Fibroblast of skin of left biceps (primary cell): Measurements from ENCODE around the gene MATCAP1.
A peak's percentile ranks its signal among the peaks of the same experiment; 100 is the strongest.

ENCODE experiments used
- DNase-seq, 2 experiments: peaks; one replicate each; pipeline ENCODE4 v3.0.0-alpha.2; 2013; ENCODE audit warnings: low read depth in 2 of 2

MATCAP1 gene

GRCh38 chr16:67156143-67156844 lies 27.5 kb downstream of the MATCAP1 start:
- no peak for DNase-seq

GRCh38 chr16:67155295-67156142 lies 28.2 kb downstream of the MATCAP1 start:
- DNase-seq = no peak

GRCh38 chr16:67154578-67155294 lies 29.0 kb downstream of the MATCAP1 start:
- no peak for DNase-seq

- no peak for DNase-seq
Measured at GRCh38 chr16:67151431-67152097, 32.2 kb downstream of the MATCAP1 start.

DNA sequence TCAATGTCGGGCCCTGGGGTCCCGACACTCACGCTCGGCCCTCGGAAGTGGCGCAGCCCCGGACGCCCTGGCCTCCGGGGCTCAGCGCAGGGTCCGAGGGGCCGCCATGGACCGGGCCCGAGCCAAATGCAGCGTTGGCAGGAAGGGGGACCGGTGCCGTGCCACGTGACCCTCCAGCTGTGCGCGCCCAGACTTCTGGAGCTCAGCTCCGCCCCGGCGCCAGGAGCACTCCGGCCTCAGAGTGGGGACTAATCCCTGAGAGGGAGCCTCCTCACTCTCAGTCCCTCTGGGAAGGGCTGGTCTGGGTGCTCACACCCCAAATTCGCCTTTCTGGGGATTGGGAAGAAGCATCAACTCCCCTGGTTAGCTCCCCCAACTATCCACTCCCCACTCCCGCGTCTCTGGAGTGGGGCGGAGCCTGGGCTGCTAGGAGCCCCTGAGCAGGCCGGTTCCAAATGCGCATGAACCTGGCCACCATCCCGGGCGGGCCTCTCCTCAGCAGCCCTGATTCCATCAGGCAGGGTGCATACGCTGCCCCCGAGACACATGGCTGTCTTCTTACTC lies 32.8 kb downstream of the MATCAP1 start, which contains the start of gene B3GNT9:
B3GNT9 (minus strand) TSS at position 166 of the 564 bp plus-strand sequence. CDS start 513 bp downstream, outside the sequence.
- peak in 1 of 2 experiments; percentile 38 for DNase-seq

DNA sequence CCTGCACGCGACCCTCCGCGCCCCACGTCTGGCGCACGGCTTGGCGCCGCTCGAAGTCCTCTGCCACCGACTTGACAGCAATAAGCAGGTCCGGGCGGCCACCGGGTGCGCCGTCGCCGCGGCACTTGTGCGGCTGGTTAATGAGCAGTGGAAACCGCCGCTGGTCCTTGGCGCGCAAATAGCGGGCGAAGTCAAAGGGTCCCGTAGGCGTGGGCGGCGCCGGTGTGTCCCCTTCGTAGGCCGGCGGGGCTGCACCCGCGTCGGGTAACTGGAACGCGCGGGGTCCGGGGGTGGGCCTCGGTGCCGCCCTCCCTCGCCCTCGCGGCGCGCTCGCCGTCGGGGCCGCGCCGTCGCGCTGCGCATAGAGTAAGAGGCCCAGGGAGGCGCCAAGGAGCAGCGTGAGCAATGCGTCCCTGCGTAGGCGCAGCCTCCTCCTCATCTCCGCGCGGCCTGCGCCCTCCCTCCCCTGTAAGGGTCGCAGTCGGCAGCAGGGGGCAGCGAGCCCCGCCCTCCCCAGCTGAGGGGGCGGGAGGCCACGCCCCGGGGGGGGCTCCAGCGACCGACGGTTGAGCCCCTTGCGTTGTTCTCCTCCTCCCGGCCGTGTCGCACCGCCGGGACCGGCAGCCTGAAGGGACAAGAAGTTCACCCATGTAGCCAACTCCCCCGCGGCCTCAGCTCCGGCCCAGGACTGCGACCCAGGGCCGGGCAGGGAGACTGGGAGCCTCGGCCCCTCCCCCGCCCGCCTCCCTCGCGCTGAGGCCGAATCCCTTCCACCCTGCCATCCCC lies 33.5 kb downstream of the MATCAP1 start:
- DNase-seq = peak in 1 of 2 experiments; percentile 39

DNA sequence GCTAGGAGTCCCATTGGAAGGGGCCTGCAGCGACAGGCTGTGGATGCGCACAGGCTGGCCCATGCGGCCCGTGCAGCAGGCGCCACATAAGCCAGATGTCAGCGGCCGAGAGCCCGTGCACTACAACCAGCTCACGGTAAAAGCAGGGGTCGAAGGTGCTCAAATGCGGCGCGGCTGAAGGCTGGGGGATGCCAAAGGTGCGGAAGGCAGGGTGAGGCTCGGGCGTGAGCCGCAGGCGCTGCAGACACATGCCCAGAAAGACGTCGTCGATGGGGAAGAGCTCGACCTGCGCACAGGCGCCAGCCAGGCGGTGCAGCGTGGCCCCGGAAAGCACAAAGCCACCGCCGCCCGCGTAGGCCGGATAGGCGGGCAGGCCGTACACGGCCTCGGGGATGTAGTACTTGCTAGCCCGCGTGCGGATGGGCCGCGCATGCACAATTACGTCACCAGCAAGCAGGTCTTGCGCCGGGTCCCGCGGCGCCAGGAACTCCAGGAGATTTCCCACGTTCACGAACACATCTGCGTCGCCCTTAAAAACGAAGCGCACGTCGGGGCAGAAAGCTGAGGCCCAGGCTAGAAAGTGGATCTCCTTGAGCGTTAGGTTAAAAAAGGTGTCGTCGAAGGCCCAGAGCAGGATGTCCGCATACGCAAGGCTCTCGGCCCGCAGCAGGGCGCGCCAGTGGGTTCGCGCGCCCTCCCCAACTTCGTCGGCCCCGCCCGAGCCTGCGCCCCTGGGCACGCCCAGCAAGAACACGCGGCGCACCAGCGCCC lies 34.3 kb downstream of the MATCAP1 start:
- no peak for DNase-seq

GRCh38 chr16:67148656-67149275 lies 35.0 kb downstream of the MATCAP1 start:
- no peak for DNase-seq

DNA sequence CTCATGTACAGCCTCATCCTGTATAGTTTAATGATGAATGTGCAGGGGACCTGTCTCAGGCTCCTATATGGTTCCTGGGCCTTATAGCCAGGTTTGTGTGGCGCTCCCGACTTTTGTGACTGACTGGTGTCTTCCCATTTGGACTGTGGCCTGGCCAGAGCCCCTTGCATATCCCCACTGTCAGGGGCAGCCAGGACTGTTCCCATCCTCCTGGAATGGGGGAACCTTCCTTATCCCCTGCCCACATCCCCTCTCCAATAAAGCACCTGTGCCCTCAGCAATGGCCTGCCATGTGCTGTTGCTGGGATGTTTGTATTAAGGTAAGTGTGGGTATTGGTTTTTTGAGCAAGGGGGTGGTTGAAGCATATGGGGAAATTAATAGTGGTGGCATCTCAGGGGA lies 35.5 kb downstream of the MATCAP1 start:
- DNase-seq = no peak

- DNase-seq = no peak
Measured at GRCh38 chr16:67147437-67148140, 36.2 kb downstream of the MATCAP1 start.

GRCh38 chr16:67146523-67147357 lies 37.0 kb downstream of the MATCAP1 start:
- no peak for DNase-seq

GRCh38 chr16:67145746-67146145 lies 38.0 kb downstream of the MATCAP1 start:
- no peak for DNase-seq

DNA sequence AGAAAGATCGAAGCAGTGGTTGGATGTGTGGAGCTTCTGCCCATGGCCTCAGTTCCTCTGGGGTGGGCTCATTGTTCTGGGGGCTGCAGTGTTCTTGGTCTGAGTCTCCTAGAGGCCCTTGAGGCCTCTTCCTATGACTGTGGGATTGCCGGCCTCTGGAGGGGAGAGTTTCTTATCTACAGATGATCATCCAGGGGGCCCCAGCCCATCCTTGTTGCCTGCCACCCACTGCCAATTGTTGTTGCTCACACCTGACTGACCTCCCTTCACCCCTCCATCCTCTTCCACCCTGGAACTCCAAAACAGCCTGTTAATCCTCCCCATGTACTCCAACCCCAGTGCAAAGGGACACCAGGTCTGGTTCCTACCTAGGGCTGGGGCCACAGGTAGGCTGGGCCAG lies 38.8 kb downstream of the MATCAP1 start:
- no peak for DNase-seq

DNA sequence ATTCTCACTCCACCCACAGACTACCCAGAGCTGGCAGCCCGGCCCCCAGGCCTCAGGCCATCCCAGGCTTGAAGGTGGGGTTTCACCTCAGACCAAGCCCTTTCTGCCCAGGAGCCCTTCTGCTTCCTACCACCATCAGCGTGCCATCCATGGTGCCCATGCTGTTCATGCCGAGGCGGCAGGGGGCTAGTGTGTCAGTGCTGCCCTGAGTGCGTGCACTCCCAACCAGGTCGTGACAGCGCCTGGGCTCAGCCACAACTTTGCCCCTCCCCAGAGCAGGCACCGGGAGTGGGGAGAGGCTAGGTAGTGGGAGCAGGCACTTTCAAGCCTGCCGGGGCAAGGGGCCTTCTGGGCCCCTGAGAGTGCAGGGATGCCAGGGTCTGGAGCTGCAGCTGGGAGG lies 41.4 kb downstream of the MATCAP1 start:
- DNase-seq = no peak

DNA sequence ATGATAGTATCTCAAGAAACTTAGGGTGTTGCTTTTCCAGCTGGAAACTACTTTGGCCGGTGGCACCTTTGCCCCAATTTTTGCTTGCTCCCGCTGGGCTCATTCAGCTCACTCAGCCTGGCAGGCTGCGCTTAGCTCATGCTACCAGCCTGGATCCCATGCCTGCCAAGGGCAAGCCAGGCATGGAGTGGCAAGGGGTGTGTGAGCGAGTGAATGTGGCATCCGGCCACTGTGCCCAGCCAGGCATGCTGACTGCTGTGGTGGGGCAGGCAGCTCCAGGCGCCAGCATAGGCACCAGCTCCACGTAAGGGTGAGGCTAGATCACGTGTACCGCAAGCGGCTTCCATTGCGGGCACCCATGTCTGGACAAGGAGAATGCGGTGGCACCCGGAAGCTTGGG lies 42.4 kb downstream of the MATCAP1 start:
- DNase-seq = no peak

GRCh38 chr16:67137605-67138004 lies 46.2 kb downstream of the MATCAP1 start:
- DNase-seq = no peak

GRCh38 chr16:67129422-67129821 lies 54.3 kb downstream of the MATCAP1 start:
- no peak for DNase-seq

DNA sequence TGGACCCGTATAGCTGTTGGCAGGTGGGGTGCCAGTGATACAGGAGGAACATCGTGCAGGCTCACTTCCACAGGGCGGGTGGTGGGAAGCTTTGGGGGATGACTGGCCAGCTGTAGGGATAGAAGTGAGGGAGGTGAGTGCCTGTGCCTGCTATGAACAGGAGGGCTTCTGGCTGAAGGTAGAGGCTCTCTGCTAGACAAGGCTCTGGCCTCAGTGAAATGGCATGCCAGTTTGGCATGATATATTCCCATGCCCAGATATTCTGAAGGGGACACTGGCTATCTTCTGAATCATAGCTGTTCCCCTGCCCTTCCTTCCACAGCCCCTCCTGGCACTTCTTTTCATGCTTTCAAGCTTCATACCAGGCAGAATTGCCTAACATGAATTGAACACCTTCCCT lies 54.9 kb downstream of the MATCAP1 start:
- no peak for DNase-seq
